ENCODE measurements around the gene GNG11.

GRCh38 chr7:93897680-93898079 is 23.9 kb upstream of the GNG11 start:
- no peak for TF ChIP-seq POLR2A (IDR thresholded peaks at IDR 0.05; ENCODE audit: low read depth, low read length)
- TF ChIP-seq EZH2 (IDR thresholded peaks at IDR 0.05; ENCODE audit: borderline replicate concordance, low read depth, low read length, severe bottlenecking): no peak
